SH-SY5Y (cell line): Measurements from ENCODE around the gene PRELID3B.

ENCODE experiments used
- GATA2 ChIP-seq: IDR thresholded peaks from 2 replicates; pipeline ENCODE4 v1.6.1; 2011; ENCODE audit warnings: mild to moderate bottlenecking, low read depth, low read length
- GATA3 ChIP-seq: IDR thresholded peaks from 2 replicates; pipeline ENCODE4 v1.6.1; 2011; ENCODE audit warnings: low read depth, mild to moderate bottlenecking, low read length, moderate library complexity

DNA sequence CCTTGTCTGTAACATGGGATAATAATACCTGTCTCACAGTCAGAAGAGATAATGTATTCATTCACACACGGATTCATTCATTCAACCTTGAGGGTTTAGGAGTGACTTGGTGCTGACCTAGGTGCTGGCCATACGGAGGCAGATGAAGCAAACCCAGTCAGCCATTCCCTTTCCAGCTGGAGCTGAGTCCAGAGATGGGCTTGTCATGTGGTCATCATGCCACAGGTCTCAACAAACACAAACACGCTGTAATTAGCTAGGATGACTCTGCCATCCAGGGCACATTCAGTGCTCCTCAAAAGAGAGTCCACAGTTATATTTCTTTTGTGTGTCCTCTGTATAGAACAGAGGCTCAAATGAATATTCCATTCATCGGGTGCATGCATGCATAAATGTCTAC is 19.5 kb upstream of the PRELID3B start:
- TF ChIP-seq GATA2 (no peak), GATA3 (no peak)
